Measurements from ENCODE around the gene C2CD4B.

The C2CD4B gene

DNA sequence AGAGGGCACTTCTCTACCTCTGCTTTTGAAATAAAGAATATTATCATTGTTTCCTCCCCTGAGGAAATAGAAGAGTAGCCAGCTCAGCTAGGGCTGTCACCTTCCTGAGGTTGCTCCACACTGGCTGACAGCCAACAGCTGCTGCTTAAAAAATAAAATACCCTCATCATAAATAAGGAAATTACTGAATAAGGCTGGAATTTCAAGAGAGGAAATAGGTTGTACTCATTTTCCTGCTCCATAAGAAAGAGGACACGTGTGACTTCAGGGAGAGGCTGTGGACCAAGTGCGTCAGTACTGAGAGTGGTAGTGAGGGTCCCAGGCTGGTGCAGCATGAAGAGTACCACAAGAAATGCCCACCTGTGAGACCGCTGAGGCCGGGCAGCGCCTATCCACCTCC, 8.1 kb upstream of the C2CD4B start:
- TF ChIP-seq, protein P1, sequence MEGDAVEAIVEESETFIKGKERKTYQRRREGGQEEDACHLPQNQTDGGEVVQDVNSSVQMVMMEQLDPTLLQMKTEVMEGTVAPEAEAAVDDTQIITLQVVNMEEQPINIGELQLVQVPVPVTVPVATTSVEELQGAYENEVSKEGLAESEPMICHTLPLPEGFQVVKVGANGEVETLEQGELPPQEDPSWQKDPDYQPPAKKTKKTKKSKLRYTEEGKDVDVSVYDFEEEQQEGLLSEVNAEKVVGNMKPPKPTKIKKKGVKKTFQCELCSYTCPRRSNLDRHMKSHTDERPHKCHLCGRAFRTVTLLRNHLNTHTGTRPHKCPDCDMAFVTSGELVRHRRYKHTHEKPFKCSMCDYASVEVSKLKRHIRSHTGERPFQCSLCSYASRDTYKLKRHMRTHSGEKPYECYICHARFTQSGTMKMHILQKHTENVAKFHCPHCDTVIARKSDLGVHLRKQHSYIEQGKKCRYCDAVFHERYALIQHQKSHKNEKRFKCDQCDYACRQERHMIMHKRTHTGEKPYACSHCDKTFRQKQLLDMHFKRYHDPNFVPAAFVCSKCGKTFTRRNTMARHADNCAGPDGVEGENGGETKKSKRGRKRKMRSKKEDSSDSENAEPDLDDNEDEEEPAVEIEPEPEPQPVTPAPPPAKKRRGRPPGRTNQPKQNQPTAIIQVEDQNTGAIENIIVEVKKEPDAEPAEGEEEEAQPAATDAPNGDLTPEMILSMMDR (IDR thresholded peaks at IDR 0.05; ENCODE audit: insufficient read depth, missing control alignments), result no peak
- no peak for DNase-seq (ENCODE audit: insufficient read length, low spot score)
- FAIRE-seq, result no peak

DNA sequence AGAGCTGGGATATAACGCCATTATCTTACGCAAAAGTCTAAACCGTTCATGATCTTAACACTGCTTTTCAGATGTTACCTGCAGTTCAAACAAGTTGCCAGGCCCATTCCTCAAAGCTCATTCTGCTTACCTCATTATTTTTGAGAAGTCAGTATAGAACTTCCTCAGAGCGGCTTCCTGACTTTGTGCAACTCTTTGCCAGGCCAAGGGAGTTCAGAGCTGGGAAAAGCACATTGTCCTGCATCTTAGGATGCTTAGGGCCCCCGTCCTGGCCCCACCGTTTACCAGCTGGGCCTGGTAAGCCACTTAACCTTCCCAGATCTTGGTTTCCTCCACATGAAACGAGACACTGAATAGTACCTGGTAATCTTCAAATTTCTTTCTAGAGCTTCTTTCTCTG, 6.8 kb upstream of the C2CD4B start:
- no peak for DNase-seq (ENCODE audit: insufficient read length, low spot score)
- FAIRE-seq, result no peak
- TF ChIP-seq, protein P1 (IDR thresholded peaks at IDR 0.05; ENCODE audit: insufficient read depth, missing control alignments), result no peak

DNA sequence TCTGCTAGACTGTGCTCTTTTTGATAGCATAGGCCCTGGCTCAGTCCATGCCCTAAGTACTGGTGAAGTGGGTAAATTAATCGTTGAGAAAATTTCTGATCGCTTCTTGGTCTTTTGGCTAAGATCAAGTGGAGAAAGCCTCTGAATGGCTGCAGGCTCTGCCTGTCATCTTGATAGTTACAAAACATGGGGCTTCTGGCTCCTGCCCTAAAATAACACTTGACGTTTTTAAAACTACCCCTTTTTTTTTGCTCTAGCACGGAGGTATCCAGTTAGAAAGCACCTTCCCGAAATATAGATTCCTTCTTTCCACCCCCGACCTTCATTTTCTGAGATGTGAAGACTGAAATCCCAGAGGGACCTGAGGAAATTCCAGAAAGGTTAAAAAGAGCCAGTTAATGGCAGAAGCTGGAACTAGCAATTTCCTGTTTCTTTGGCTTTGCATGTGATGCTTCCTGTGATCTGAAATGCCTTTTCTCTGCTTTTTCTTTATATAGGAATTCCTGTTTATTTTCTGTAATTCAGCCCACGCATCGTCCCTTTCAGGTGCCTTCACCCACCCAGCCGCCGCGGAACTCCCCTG, 799 bp upstream of the C2CD4B start:
- TF ChIP-seq, protein P1 (IDR thresholded peaks at IDR 0.05; ENCODE audit: insufficient read depth, missing control alignments), result no peak
- no peak for DNase-seq (ENCODE audit: insufficient read length, low spot score)
- no peak for FAIRE-seq

DNA sequence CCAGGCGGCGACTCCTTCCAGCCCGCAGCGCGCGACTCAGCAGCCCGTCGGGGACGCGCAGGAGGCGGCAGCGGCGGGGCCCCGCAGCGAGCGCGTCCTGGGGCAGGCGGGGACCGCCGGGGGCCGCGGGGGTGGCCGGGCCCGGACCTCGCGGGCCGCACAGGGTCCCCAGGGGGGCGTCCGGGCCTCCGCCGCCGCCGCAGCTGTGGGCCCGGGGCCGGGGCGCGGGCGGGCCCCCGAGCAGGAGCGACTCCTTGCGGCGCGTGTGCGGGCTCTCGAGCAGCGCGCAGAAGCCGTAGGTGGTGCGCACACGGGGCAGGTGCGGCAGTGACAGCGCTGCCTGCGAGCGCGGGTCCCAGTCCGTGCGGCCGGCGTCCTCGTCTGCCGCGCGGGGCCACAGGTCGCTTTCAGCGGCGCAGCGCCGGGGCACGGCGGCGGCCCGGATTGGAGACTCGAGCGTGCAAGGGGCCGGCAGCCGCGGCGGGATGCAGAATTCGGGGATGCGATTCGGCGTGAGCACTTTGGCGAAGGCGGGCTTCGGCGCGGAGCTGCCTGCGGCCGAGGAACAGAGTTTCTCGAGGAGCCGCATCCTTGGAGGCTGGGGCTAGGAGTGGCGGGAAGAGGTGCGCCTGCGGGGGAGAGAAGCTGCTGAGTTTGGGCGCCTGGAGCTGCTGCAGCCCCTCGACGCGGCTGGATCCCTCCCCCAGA, 535 bp downstream of the C2CD4B start:
- no peak for FAIRE-seq

DNA sequence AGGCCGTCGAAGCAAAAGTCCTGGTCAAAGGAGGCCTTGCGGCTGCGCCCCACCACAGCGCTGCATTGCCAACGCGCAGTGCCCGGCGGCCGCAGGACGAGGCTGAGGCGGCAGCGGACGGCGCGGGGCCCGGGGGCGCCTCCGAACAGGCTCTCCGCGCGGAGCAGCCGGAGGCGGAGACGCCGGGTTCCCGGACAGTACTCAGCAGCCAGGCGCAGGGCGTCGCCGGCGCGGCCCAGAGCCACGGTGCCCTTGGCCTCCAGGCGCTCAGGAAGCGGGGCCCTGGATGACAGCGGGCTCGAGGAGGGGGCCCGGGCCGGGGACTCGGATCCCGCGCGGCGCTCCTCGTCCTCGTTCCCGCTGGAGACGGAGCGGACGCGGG, 1.1 kb downstream of the C2CD4B start:
- TF ChIP-seq, protein P1 (IDR thresholded peaks at IDR 0.05; ENCODE audit: insufficient read depth, missing control alignments), result no peak
- FAIRE-seq, result no peak
- no peak for DNase-seq (ENCODE audit: insufficient read length, low spot score)

More for the DNA sequence above, 535 bp downstream of the C2CD4B start:
- no peak for DNase-seq (ENCODE audit: insufficient read length, low spot score)
- TF ChIP-seq, protein P1 (IDR thresholded peaks at IDR 0.05; ENCODE audit: insufficient read depth, missing control alignments), result no peak

DNA sequence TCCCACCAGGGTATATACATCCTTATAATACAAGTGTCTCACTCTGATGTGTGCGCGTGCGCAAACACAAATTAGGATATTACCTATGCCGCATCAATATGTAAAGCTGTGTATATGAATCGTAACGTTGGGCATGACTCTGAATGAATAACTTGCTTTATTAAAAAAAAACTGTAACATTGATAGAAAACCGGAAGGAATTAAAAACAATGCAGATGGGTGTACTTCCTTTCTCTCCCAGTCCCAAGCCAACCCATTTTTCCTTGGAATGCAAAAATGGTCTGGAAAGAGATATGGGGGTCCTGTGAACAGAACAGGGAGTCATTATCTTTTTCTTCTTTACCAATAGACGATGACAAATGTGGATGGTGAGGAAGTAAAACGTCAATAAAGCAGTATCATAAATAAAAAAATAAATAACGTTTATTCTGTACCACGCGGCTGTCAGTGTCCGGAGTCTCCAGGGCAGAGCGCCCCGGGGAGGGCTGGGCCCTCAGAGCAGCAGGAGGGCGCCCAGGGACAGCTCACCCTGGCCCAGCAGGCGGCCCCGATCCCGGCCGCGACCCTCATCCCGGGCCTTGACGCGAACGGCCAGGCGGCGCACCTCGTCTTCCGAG, 1.6 kb downstream of the C2CD4B start:
- no peak for FAIRE-seq
- no peak for DNase-seq (ENCODE audit: insufficient read length, low spot score)
- TF ChIP-seq, protein P1 (IDR thresholded peaks at IDR 0.05; ENCODE audit: insufficient read depth, missing control alignments), result no peak

DNA sequence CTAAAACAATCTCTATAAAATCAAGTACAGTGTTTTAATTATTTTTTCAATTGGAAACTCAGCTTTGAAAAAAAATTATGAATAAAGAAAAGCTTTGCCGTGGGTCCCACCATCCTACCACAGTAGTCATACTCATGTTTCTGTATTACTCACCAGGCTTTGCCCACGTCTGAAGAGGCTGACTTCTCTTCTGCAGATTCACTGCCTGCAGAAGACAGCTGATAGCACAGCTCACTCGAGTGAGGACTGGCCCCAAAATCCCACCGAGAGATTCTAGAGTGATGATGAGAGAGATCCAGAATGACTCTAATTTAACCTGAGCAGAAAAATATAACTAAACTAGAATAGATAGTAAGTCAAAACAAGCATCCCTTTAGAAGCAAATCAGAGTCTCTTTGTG, 11.9 kb downstream of the C2CD4B start:
- no peak for FAIRE-seq
- TF ChIP-seq, protein P1 (IDR thresholded peaks at IDR 0.05; ENCODE audit: insufficient read depth, missing control alignments), result no peak
- DNase-seq (ENCODE audit: insufficient read length, low spot score), result no peak
